HEK293 (cell line): ENCODE results near the gene ANKRD37.

Experiments
- CTCF ChIA-PET: fragments of 350-600 bp; formaldehyde crosslinking; extraction: SDS; loops from one replicate; lab custom pipeline; 2021; ENCODE audit warnings: antibody characterized with exemption; lab: Yijun Ruan, JAX
- POLR2A ChIA-PET: fragments of 300-600 bp; formaldehyde crosslinking; extraction: SDS; loops from one replicate; lab custom pipeline; 2020; ENCODE audit warnings: antibody characterized with exemption, inconsistent platforms; lab: Yijun Ruan, JAX
- H3K27ac ChIP-seq: fragments of 200-500 bp; sonication (Bioruptor generic); 2 replicates; pipeline ENCODE4 v1.5.1; 2014; ENCODE audit warnings: low read depth, low read length, control low read depth, inconsistent platforms; ENCODE audit errors: extremely low read depth
- H3K36me3 ChIP-seq, 2 experiments: fragments of 200-500 bp in 1 of 2; sonication (Bioruptor generic) in 1 of 2; 1 replicate in 1 of 2; 2 replicates in 1 of 2; pipeline ENCODE4 v1.5.1; 2014 to 2017; ENCODE audit warnings: inconsistent platforms in 2 of 2, low read length in 2 of 2; ENCODE audit not compliant: control insufficient read depth in 2 of 2, insufficient read depth in 1 of 2
- H3K4me1 ChIP-seq: fragments of 200-500 bp; sonication (Bioruptor generic); 2 replicates; pipeline ENCODE4 v1.5.1; 2014; ENCODE audit warnings: mild to moderate bottlenecking, low read length, inconsistent platforms; ENCODE audit not compliant: control insufficient read depth, insufficient read depth
- H3K4me3 ChIP-seq: 2 replicates; pipeline ENCODE4 v1.5.1; 2011; ENCODE audit warnings: low read depth, mild to moderate bottlenecking, control low read depth, low read length, moderate library complexity
- H3K9me3 ChIP-seq: fragments of 200-500 bp; sonication (Bioruptor generic); 2 replicates; pipeline ENCODE4 v1.5.1; 2014; ENCODE audit warnings: low read depth, low read length, inconsistent platforms; ENCODE audit not compliant: control insufficient read depth, insufficient read depth
- ATF2 ChIP-seq: fragments of 450-650 bp; formaldehyde crosslinking; IDR thresholded peaks from 2 replicates; pipeline ENCODE4 v1.5.1; 2016; ENCODE audit warnings: missing biosample characterization, missing genetic modification characterization, low read depth
- OVOL3 ChIP-seq: fragments of 450-650 bp; formaldehyde crosslinking; IDR thresholded peaks from 2 replicates; pipeline ENCODE4 v1.5.1; 2016; ENCODE audit warnings: missing biosample characterization, missing genetic modification characterization
- PRDM1 ChIP-seq: fragments of 450-650 bp; formaldehyde crosslinking; IDR thresholded peaks from 2 replicates; pipeline ENCODE4; 2016; ENCODE audit warnings: missing biosample characterization, missing genetic modification characterization
- RBAK ChIP-seq: fragments of 450-650 bp; formaldehyde crosslinking; IDR thresholded peaks from 2 replicates; pipeline ENCODE4 v1.5.1; 2016; ENCODE audit warnings: missing biosample characterization, missing genetic modification characterization
- SCRT2 ChIP-seq: fragments of 450-650 bp; formaldehyde crosslinking; IDR thresholded peaks from 2 replicates; pipeline ENCODE4 v1.5.1; 2016; ENCODE audit warnings: missing biosample characterization, missing genetic modification characterization
- ZBTB6 ChIP-seq: fragments of 450-650 bp; formaldehyde crosslinking; IDR thresholded peaks from 2 replicates; pipeline ENCODE4 v1.5.1; 2017; ENCODE audit warnings: missing biosample characterization, missing genetic modification characterization
- ZNF133 ChIP-seq: fragments of 450-650 bp; formaldehyde crosslinking; IDR thresholded peaks from 2 replicates; pipeline ENCODE4 v1.5.1; 2016; ENCODE audit warnings: missing biosample characterization, missing genetic modification characterization
- ZNF202 ChIP-seq: fragments of 450-650 bp; formaldehyde crosslinking; IDR thresholded peaks from 2 replicates; pipeline ENCODE4 v1.5.1; 2016; ENCODE audit warnings: missing biosample characterization, missing genetic modification characterization, borderline replicate concordance
- ZNF24 ChIP-seq: fragments of 450-650 bp; formaldehyde crosslinking; IDR thresholded peaks from 2 replicates; pipeline ENCODE4 v1.5.1; 2016; ENCODE audit warnings: missing biosample characterization, missing genetic modification characterization
- ZNF266 ChIP-seq: fragments of 450-650 bp; formaldehyde crosslinking; IDR thresholded peaks from 2 replicates; pipeline ENCODE4 v1.5.1; 2016; ENCODE audit warnings: missing biosample characterization, missing genetic modification characterization, low read depth
- ZNF292 ChIP-seq: fragments of 450-650 bp; formaldehyde crosslinking; IDR thresholded peaks from 2 replicates; pipeline ENCODE4 v1.5.1; 2016; ENCODE audit warnings: low read depth, missing biosample characterization, missing genetic modification characterization, borderline replicate concordance
- ZNF362 ChIP-seq: fragments of 450-650 bp; formaldehyde crosslinking; IDR thresholded peaks from 2 replicates; pipeline ENCODE4 v1.5.1; 2016; ENCODE audit warnings: missing biosample characterization, missing genetic modification characterization
- ZNF366 ChIP-seq: fragments of 450-650 bp; formaldehyde crosslinking; conservative IDR thresholded peaks from 2 replicates; pipeline ENCODE4 v1.5.1; 2016; ENCODE audit warnings: missing biosample characterization, missing genetic modification characterization
- ZNF544 ChIP-seq: fragments of 450-650 bp; formaldehyde crosslinking; IDR thresholded peaks from 2 replicates; pipeline ENCODE4 v1.5.0; 2017; ENCODE audit warnings: missing biosample characterization, missing genetic modification characterization
- ZNF664 ChIP-seq: fragments of 450-650 bp; formaldehyde crosslinking; IDR thresholded peaks from 2 replicates; pipeline ENCODE4 v1.5.1; 2016; ENCODE audit warnings: missing biosample characterization, missing genetic modification characterization
- ZNF747 ChIP-seq: fragments of 450-650 bp; formaldehyde crosslinking; IDR thresholded peaks from 2 replicates; pipeline ENCODE4 v1.5.1; 2016; ENCODE audit warnings: missing biosample characterization, missing genetic modification characterization
- ZNF837 ChIP-seq: fragments of 450-650 bp; formaldehyde crosslinking; IDR thresholded peaks from 2 replicates; pipeline ENCODE4 v1.5.1; 2016; ENCODE audit warnings: missing biosample characterization, missing genetic modification characterization
- TF ChIP-seq, protein P1 (sequence below): fragments of 450-650 bp; formaldehyde crosslinking; IDR thresholded peaks from 2 replicates; pipeline ENCODE4 v1.5.1; 2016; ENCODE audit warnings: missing biosample characterization, missing genetic modification characterization, borderline replicate concordance
- TF ChIP-seq, protein P2 (sequence below): fragments of 450-650 bp; formaldehyde crosslinking; IDR thresholded peaks from 2 replicates; pipeline ENCODE4 v1.5.1; 2016; ENCODE audit warnings: missing biosample characterization, missing genetic modification characterization
- TF ChIP-seq, protein P3 (sequence below): fragments of 450-650 bp; formaldehyde crosslinking; IDR thresholded peaks from 2 replicates; pipeline ENCODE4 v1.5.1; 2017; ENCODE audit warnings: missing biosample characterization, missing genetic modification characterization

Gene ANKRD37

DNA sequence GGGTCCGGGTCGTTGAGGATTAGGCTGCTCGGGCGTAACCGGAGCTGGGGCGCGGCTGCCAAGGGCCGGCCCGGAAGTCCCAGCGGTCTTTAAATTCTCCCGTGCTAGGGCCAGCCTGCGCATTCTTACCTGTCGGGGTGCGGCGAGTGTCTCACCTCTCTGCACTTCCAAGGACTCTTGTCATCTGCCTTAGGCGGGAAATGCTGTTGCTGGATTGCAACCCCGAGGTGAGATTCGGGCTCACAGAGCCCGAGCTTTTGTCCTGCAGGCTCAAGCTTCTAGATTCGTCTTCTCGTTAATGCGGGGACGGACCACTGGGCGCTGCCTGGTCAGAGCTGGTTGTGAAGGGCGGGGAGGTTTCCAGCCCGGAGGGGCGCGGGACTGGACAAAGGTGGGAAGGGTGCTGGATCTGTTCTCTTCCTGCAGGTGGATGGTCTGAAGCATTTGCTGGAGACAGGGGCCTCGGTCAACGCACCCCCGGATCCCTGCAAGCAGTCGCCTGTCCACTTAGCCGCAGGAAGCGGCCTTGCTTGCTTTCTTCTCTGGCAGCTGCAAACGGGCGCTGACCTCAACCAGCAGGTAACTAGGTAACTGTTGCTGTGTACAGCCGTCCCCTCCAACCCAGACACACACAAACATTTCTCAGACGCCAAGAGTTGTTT is at the start of gene ANKRD37 (continued):
- TF ChIP-seq, protein P1, sequence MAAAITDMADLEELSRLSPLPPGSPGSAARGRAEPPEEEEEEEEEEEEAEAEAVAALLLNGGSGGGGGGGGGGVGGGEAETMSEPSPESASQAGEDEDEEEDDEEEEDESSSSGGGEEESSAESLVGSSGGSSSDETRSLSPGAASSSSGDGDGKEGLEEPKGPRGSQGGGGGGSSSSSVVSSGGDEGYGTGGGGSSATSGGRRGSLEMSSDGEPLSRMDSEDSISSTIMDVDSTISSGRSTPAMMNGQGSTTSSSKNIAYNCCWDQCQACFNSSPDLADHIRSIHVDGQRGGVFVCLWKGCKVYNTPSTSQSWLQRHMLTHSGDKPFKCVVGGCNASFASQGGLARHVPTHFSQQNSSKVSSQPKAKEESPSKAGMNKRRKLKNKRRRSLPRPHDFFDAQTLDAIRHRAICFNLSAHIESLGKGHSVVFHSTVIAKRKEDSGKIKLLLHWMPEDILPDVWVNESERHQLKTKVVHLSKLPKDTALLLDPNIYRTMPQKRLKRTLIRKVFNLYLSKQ (tag by site-specific recombination) = no peak
- TF ChIP-seq ZNF24 (no peak), ZNF544 (tag by site-specific recombination) (no peak), SCRT2 (tag by site-specific recombination) (0 out of 2 replicates have a peak, but pooled peaks have one; percentile 9), ZNF747 (no peak), ZNF133 (no peak), ZBTB6 (tag by site-specific recombination) (no peak)

DNA sequence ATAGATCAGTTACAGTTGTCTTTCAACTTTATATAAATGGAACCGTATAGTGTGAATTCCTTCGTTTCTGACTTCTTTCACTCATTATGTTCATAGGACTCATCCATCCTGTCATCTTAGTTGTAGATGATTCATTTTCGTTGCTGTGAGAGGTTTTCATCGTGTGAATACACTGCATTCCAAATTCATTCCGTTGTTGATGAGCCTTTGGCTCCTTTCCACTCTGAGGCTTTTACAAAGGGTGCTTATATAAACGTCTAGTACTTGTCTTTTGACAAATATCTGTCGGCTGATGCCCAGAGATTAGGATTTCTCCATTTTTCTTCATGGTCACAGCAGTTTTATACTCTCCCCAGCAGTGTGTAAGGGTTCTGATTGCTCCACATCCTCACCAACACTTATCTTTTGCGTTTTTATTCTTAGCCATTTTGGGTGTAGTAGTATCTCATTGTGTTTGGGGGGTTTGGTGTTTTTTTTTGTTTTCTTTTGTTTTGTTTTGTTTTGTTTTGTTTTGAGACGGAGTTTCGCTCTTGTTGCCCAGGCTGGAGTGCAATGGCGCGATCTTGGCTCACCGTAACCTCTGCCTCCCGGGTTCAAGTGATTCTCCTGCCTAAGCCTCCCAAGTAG is 49.6 kb upstream of the ANKRD37 start:
- H3K4me1 ChIP-seq = no peaks in the 10 kb centered on the region
- no peaks in the 10 kb centered on the region for H3K9me3 ChIP-seq
- POLR2A ChIA-PET = no interaction called here
- no peak for TF ChIP-seq ZNF292 (tag by site-specific recombination)
- TF ChIP-seq ZNF664 (tag by site-specific recombination) = peak; percentile 95
- TF ChIP-seq RBAK (tag by site-specific recombination) = no peak
- TF ChIP-seq ZNF202 (tag by site-specific recombination) = no peak
- TF ChIP-seq OVOL3 (tag by site-specific recombination) = no peak
- TF ChIP-seq ZNF837 (tag by site-specific recombination) = no peak
- no peak for TF ChIP-seq PRDM1 (tag by site-specific recombination)
- no peak for TF ChIP-seq ZNF266 (tag by site-specific recombination)
- H3K27ac ChIP-seq = no peak overlapping the region
- no peak overlapping the region for H3K4me3 ChIP-seq
- CTCF ChIA-PET = no interaction called here
- H3K36me3 ChIP-seq = peaks cover 14 to 79% of the 10 kb centered on the region in 2 experiments; a peak in 2 of 3 replicates

DNA sequence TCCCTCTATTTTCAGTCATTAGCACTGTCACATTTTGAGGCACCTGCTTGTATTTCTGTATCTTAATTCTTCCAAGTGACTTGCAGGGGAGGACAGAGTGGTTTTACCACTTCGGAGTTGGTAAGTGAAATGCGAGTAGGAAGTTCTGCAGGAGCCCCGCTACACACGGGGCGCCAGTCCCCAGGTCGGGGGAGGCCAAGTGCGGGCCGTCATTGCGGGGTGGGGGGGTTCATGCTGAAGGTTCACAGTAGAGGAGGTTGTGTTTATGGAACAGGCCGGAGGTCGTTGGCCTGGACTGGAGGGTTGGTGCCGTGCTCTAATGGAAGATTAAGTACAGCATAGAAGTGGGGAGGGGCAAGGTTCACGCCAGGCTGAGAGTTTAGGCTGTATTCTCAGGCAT is 45.0 kb upstream of the ANKRD37 start:
- Histone ChIP-seq H3K27ac (no peak overlapping the region), H3K4me1 (no peaks in the 10 kb centered on the region), H3K9me3 (no peaks in the 10 kb centered on the region), H3K4me3 (no peak overlapping the region), H3K36me3 (peaks cover 8 to 80% of the 10 kb centered on the region in 2 experiments; a peak in 2 of 3 replicates)
- CTCF ChIA-PET = interaction anchor here (0.7 kb wide), 1 partner anchor 1713 kb away, joined by 3 read pairs; no protein-coding TSS in a partner anchor
- POLR2A ChIA-PET = no interaction called here
- TF ChIP-seq ATF2 (tag by site-specific recombination) (no peak), ZNF366 (tag by site-specific recombination) (no peak), ZNF362 (tag by site-specific recombination) (no peak), ZNF837 (tag by site-specific recombination) (no peak)
- TF ChIP-seq, protein P2, sequence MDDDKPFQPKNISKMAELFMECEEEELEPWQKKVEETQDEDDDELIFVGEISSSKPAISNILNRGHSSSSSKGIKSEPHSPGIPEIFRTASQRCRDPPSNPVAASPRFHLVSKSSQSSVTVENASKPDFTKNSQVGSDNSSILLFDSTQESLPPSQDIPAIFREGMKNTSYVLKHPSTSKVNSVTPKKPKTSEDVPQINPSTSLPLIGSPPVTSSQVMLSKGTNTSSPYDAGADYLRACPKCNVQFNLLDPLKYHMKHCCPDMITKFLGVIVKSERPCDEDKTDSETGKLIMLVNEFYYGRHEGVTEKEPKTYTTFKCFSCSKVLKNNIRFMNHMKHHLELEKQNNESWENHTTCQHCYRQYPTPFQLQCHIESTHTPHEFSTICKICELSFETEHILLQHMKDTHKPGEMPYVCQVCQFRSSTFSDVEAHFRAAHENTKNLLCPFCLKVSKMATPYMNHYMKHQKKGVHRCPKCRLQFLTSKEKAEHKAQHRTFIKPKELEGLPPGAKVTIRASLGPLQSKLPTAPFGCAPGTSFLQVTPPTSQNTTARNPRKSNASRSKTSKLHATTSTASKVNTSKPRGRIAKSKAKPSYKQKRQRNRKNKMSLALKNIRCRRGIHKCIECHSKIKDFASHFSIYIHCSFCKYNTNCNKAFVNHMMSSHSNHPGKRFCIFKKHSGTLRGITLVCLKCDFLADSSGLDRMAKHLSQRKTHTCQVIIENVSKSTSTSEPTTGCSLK (tag by site-specific recombination) = no peak
- TF ChIP-seq, protein P3, sequence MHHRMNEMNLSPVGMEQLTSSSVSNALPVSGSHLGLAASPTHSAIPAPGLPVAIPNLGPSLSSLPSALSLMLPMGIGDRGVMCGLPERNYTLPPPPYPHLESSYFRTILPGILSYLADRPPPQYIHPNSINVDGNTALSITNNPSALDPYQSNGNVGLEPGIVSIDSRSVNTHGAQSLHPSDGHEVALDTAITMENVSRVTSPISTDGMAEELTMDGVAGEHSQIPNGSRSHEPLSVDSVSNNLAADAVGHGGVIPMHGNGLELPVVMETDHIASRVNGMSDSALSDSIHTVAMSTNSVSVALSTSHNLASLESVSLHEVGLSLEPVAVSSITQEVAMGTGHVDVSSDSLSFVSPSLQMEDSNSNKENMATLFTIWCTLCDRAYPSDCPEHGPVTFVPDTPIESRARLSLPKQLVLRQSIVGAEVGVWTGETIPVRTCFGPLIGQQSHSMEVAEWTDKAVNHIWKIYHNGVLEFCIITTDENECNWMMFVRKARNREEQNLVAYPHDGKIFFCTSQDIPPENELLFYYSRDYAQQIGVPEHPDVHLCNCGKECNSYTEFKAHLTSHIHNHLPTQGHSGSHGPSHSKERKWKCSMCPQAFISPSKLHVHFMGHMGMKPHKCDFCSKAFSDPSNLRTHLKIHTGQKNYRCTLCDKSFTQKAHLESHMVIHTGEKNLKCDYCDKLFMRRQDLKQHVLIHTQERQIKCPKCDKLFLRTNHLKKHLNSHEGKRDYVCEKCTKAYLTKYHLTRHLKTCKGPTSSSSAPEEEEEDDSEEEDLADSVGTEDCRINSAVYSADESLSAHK = no peak
